ENCODE measurements around the gene GPR39.

GRCh38 chr2:132420816-132421805 is 4.5 kb downstream of the GPR39 start:
- TF ChIP-seq, protein P1, sequence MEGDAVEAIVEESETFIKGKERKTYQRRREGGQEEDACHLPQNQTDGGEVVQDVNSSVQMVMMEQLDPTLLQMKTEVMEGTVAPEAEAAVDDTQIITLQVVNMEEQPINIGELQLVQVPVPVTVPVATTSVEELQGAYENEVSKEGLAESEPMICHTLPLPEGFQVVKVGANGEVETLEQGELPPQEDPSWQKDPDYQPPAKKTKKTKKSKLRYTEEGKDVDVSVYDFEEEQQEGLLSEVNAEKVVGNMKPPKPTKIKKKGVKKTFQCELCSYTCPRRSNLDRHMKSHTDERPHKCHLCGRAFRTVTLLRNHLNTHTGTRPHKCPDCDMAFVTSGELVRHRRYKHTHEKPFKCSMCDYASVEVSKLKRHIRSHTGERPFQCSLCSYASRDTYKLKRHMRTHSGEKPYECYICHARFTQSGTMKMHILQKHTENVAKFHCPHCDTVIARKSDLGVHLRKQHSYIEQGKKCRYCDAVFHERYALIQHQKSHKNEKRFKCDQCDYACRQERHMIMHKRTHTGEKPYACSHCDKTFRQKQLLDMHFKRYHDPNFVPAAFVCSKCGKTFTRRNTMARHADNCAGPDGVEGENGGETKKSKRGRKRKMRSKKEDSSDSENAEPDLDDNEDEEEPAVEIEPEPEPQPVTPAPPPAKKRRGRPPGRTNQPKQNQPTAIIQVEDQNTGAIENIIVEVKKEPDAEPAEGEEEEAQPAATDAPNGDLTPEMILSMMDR (conservative IDR thresholded peaks at IDR 0.05; ENCODE audit: low read depth, low read length): peak; percentile 67
- no peak for TF ChIP-seq EZH2 (IDR thresholded peaks at IDR 0.05; ENCODE audit: low read length, unreplicated experiment)

Measured in PC-3 (cell line).